A673 (cell line): ENCODE results near the gene EXOC6B.

Experiments used
- EZH2 ChIP-seq: fragments of 200-600 bp; sonication (generic); IDR thresholded peaks from 2 replicates; pipeline ENCODE4 v1.6.1; 2017; ENCODE audit warnings: borderline replicate concordance, low read depth, mild to moderate bottlenecking, mixed read lengths, antibody characterized with exemption, low read length; ENCODE audit not compliant: poor library complexity, severe bottlenecking
- TF ChIP-seq, protein P1 (sequence below): fragments of 300-800, 200-600 bp; sonication (generic); conservative IDR thresholded peaks from 2 replicates; pipeline ENCODE4 v1.5.1; 2017; ENCODE audit warnings: low read depth, mild to moderate bottlenecking, antibody characterized with exemption, low read length, moderate library complexity, mixed read lengths

DNA sequence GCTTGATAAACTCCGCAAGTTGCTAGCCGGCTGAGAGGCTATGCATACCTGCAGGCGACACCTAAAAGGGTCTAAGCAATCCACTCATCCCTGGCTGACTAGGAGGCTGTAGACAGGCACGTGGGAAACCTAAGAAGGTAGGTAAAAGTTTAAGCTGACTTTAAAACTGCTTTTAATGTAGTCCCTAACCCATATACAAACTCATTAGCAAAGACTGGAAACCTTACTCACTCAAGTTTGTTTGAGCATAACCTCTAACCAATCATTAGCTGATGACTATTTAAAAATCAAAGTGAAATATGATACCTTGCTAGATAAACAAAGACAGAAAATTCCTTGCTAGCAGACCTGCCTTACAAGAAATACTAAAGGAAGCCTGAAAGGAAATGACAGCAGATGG lies 106.4 kb downstream of the EXOC6B start:
- TF ChIP-seq, protein P1, sequence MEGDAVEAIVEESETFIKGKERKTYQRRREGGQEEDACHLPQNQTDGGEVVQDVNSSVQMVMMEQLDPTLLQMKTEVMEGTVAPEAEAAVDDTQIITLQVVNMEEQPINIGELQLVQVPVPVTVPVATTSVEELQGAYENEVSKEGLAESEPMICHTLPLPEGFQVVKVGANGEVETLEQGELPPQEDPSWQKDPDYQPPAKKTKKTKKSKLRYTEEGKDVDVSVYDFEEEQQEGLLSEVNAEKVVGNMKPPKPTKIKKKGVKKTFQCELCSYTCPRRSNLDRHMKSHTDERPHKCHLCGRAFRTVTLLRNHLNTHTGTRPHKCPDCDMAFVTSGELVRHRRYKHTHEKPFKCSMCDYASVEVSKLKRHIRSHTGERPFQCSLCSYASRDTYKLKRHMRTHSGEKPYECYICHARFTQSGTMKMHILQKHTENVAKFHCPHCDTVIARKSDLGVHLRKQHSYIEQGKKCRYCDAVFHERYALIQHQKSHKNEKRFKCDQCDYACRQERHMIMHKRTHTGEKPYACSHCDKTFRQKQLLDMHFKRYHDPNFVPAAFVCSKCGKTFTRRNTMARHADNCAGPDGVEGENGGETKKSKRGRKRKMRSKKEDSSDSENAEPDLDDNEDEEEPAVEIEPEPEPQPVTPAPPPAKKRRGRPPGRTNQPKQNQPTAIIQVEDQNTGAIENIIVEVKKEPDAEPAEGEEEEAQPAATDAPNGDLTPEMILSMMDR: no peak
- TF ChIP-seq EZH2: no peak
